ENCODE measurements around the gene ABCG1. TPM values are rescaled to one million over a fixed set of nuclear protein-coding genes. Genes with fewer than 3 reads are reported as not detected.

Gene ABCG1
- total and polyA plus RNA-seq, 2 donors (not counting 3 experiments of a cell fraction or from before 2014, with no cell fraction given), result 6.7 to 19.6 TPM

- Histone ChIP-seq H3K9ac (replicated peaks; ENCODE audit: extremely low read depth, insufficient read depth, low read length) (no peak overlapping the region), H2AFZ (ENCODE audit: low read depth, low read length) (no peak overlapping the region), H3K79me2 (ENCODE audit: control insufficient read depth, insufficient read depth, low read length) (no peaks in the 10 kb centered on the region), H3K4me1 (ENCODE audit: control insufficient read depth, extremely low read depth, insufficient read depth, low read length) (peaks cover 12% of the 10 kb centered on the region), H3K4me2 (ENCODE audit: insufficient read depth, low read length) (no peak overlapping the region), H3K36me3 (ENCODE audit: control insufficient read depth in 2 of 2, extremely low read depth in 1 of 2, insufficient read depth in 2 of 2, low read length in 2 of 2) (no peaks in the 10 kb centered on the region), H3K4me3 (replicated peaks in 1 of 3; ENCODE audit: insufficient read depth in 1 of 3, low read depth in 1 of 3, low read length in 3 of 3) (no peak overlapping the region), H4K20me1 (replicated peaks; ENCODE audit: control insufficient read depth, extremely low read depth, insufficient read depth, low read length) (no peaks in the 10 kb centered on the region), H3K9me3 (replicated peaks; ENCODE audit: control insufficient read depth, insufficient read depth, low read length) (no peaks in the 10 kb centered on the region), H3K27ac (ENCODE audit: insufficient read depth, low read depth, low read length) (no peak overlapping the region), H3K9me1 (replicated peaks; ENCODE audit: control insufficient read depth, extremely low read depth, insufficient read depth, low read length) (no peaks in the 10 kb centered on the region), H3K27me3 (ENCODE audit: control insufficient read depth in 2 of 2, insufficient read depth in 2 of 2, low read length in 2 of 2) (no peaks in the 10 kb centered on the region)
- dilution Hi-C loops (cut with MboI; ENCODE audit: extremely low pct_ligation_motif_present, low sequenced_read_pairs), result no loop called here
- BruUV-seq (replicated peaks), result no TSS peak
- intact Hi-C loops (cut with micrococcal nuclease), result no loop called here
- DNase-seq (ENCODE audit: low read depth, low spot score), result no peak
- FAIRE-seq, result no peak
- ChIA-PET POLR2A (no interaction called here), CTCF (interaction anchor here (0.9 to 4.0 kb wide), 3 partner anchors 14 to 43 kb away, joined by 3 to 23 read pairs (median 5); no protein-coding TSS in a partner anchor)
- TF ChIP-seq POLR2A (IDR thresholded peaks at IDR 0.05; ENCODE audit: low read depth, low read length) (no peak), GATA2 (IDR thresholded peaks at IDR 0.05; ENCODE audit: insufficient read depth, insufficient read length, low read depth, low read length) (no peak), EZH2 (IDR thresholded peaks at IDR 0.05; ENCODE audit: borderline replicate concordance, low read depth, low read length, severe bottlenecking) (no peak), JUN (IDR thresholded peaks at IDR 0.05; ENCODE audit: borderline replicate concordance, insufficient read depth, insufficient read length, low read depth) (no peak), MYC (IDR thresholded peaks at IDR 0.05; ENCODE audit: low read depth, low read length) (no peak), FOS (IDR thresholded peaks at IDR 0.05; ENCODE audit: borderline replicate concordance, insufficient read depth, low read length) (no peak), POLR2AphosphoS5 (IDR thresholded peaks at IDR 0.05; ENCODE audit: insufficient read depth, low read depth, low read length) (no peak)
- TF ChIP-seq, protein P1, sequence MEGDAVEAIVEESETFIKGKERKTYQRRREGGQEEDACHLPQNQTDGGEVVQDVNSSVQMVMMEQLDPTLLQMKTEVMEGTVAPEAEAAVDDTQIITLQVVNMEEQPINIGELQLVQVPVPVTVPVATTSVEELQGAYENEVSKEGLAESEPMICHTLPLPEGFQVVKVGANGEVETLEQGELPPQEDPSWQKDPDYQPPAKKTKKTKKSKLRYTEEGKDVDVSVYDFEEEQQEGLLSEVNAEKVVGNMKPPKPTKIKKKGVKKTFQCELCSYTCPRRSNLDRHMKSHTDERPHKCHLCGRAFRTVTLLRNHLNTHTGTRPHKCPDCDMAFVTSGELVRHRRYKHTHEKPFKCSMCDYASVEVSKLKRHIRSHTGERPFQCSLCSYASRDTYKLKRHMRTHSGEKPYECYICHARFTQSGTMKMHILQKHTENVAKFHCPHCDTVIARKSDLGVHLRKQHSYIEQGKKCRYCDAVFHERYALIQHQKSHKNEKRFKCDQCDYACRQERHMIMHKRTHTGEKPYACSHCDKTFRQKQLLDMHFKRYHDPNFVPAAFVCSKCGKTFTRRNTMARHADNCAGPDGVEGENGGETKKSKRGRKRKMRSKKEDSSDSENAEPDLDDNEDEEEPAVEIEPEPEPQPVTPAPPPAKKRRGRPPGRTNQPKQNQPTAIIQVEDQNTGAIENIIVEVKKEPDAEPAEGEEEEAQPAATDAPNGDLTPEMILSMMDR (IDR thresholded peaks at IDR 0.05; ENCODE audit: extremely low read depth in 1 of 2, insufficient read depth in 1 of 2, low read depth in 1 of 2, low read length in 2 of 2), result no peak
- TF ChIP-seq, protein P2, sequence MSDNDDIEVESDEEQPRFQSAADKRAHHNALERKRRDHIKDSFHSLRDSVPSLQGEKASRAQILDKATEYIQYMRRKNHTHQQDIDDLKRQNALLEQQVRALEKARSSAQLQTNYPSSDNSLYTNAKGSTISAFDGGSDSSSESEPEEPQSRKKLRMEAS (IDR thresholded peaks at IDR 0.05; ENCODE audit: insufficient read depth, insufficient read length), result no peak
Observed at GRCh38 chr21:42276076-42276475, 57.1 kb downstream of the ABCG1 start.

Data from endothelial cell of umbilical vein (primary cell).